Astrocyte of the cerebellum (primary cell): ENCODE results near the gene EPAS1.

Experiments used
- DNase-seq: peaks from one replicate; pipeline ENCODE4 v3.0.0-alpha.2; 2011; ENCODE audit warnings: low read depth
- H3K4me3 ChIP-seq: 2 replicates; pipeline ENCODE4 v1.5.1; 2011; ENCODE audit warnings: mild to moderate bottlenecking, low read depth, low read length, moderate library complexity
- CTCF ChIP-seq: IDR thresholded peaks from 2 replicates; pipeline ENCODE4 v1.5.1; 2012; ENCODE audit warnings: low read length, low read depth, moderate library complexity, mild to moderate bottlenecking; ENCODE audit errors: missing control alignments
- in situ Hi-C: cut with HindIII; loops from 2 replicates; pipeline ENCODE4 v1.10.0; 2017; ENCODE audit warnings: low sequenced_read_pairs

Gene EPAS1

DNA sequence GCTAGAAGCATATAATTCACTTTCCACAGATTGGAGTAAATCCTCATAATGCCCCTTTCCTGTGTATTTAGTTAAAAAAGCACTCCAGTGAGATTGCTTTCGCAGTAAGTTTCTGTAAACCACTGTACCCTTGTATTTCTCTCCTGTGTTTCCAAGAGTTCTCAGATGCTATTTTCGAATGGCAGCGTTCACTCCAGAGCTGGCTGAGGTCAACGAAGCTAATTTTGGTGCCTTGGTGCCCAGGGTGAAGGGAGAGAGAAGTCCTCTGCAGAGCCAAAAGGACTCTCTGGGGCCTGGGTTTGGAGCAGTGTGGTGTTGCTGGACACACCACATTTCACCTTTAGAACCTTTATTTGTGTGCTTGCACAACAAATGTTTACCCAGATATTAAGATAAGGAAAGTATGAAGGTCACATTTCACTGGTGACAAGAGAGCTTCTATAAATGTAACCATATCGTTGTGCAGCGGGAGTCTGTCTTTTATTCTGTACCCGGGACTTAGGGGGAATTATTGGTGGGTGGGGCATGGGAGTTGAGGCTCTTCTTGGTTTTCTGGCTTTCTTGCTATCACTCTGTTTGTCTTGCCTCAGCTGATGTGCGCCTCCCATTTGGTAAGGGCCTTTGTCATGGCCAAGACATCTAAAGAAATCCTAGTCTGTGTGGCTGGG is 9.9 kb downstream of the EPAS1 start:
- no peak for DNase-seq
- no peak overlapping the region for H3K4me3 ChIP-seq
- in situ Hi-C loops: no loop called here
- no peak for TF ChIP-seq CTCF

DNA sequence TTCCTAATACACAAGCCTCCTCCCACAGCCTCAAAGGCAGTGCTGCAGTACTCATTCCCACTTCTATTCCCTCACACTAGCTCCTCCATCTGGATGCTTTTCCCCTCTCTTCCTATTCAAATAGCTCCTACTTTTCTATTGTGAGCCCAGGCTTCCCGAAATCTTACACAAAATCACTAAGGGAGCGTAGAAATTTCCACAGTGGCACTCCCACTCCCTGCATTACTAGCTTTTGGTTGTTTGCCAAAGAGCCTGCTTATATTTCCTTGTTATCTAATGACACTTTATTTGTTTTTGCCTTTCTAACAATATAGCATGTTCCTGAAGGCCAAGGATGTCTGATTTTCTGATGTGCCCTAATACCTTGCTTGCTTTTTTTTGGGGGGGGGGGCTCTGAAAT is 10.9 kb downstream of the EPAS1 start:
- in situ Hi-C loops: no loop called here
- TF ChIP-seq CTCF: no peak
- H3K4me3 ChIP-seq: no peak overlapping the region
- DNase-seq: no peak

GRCh38 chr2:46308629-46309028 is 11.4 kb downstream of the EPAS1 start:
- H3K4me3 ChIP-seq: no peak overlapping the region
- in situ Hi-C loops: no loop called here
- TF ChIP-seq CTCF: no peak
- no peak for DNase-seq

- no peak for DNase-seq
- in situ Hi-C loops: no loop called here
- no peak for TF ChIP-seq CTCF
- no peak overlapping the region for H3K4me3 ChIP-seq
Measured at GRCh38 chr2:46309052-46309953, 12.1 kb downstream of the EPAS1 start.

GRCh38 chr2:46310446-46310845 is 13.2 kb downstream of the EPAS1 start:
- H3K4me3 ChIP-seq: no peak overlapping the region
- in situ Hi-C loops: no loop called here
- DNase-seq: no peak
- TF ChIP-seq CTCF: no peak

- no peak for TF ChIP-seq CTCF
- H3K4me3 ChIP-seq: no peak overlapping the region
- in situ Hi-C loops: no loop called here
- DNase-seq: no peak
Measured at GRCh38 chr2:46311651-46312223, 14.5 kb downstream of the EPAS1 start.
